HG03045 (cell line): ENCODE data around the gene RPL15.

Experiments
- ATAC-seq: cut with Tn5 transposase; IDR thresholded peaks from one replicate; pipeline ENCODE4 v1.9.1; 2021; ENCODE audit warnings: mild to moderate bottlenecking, moderate library complexity; ENCODE audit not compliant: unreplicated experiment

RPL15 gene

GRCh38 chr3:23959135-23959900 is 42.4 kb downstream of the RPL15 start:
- no peak for ATAC-seq

GRCh38 chr3:23960649-23961048 is 43.7 kb downstream of the RPL15 start:
- no peak for ATAC-seq

- no peak for ATAC-seq
Observed at GRCh38 chr3:23961066-23961465, 44.1 kb downstream of the RPL15 start.

GRCh38 chr3:23961913-23962312 is 45.0 kb downstream of the RPL15 start:
- ATAC-seq, result no peak

DNA sequence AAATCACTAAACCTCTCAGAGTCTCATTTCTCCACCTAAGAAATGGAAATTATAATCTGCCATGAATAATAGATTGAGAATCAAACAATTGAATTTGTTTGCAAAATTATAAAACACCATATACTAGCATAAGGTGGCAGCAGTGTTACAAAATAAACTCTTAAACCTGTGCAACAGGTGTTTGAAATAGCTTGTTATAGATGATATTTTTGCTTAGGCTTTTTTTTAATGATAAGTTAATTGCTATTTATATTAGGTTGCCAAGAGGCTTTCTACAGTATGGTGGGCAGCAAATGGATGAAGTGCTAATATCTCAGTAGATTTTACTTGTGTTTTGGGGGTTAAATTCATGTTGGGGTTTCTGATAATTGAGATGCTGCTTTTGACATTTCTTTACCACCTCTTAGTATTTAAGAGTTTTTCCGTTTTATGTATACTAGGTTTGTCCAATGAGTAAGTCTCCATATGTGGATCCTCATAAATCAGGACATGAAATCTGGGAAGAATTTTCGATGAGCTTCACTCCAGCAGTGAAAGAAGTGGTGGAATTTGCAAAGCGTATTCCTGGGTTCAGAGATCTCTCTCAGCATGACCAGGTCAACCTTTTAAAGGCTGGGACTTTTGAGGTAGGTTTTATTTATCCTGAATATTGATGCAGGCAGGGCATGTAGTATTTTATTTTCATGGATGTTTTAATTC is 47.8 kb downstream of the RPL15 start:
- no peak for ATAC-seq

DNA sequence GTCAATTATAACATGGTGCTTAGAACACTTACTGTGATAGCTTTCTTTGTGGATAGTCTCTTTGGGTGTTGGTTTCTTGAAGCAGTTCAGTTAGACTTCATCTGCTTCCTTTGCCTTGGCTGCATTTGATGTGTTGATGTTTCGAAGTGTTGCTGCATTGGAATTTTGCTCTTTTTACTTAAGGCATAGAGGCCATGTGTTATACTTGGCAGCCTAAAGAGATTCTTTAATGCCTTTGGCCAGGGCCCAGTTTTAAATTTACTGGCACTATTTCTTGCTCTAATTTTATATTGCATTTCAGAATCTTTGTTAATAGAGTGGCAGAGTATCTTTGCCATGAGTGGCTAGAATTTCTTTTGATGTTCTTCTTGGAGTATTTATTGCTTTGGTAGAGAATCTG is 49.4 kb downstream of the RPL15 start:
- no peak for ATAC-seq

GRCh38 chr3:23968463-23969184 is 51.7 kb downstream of the RPL15 start:
- no peak for ATAC-seq

GRCh38 chr3:23969393-23969792 is 52.5 kb downstream of the RPL15 start:
- ATAC-seq, result no peak
